ACHN (cell line): ENCODE results near the gene HOOK1.
"Not testable (repeated sequence)": the region's sequence is repeated elsewhere in the genome, so short reads cannot be mapped to it uniquely, and the experiment has no call there.

ENCODE experiments used
- DNase-seq: peaks from one replicate; pipeline ENCODE4 v3.0.0-alpha.2; 2015
- in situ Hi-C: cut with HindIII; loops from 2 replicates; pipeline ENCODE4 v1.10.0; 2017; ENCODE audit warnings: low sequenced_read_pairs, low pct_ligation_motif_present, low pct_unique_long_range_greater_than_20kb

HOOK1 gene

DNA sequence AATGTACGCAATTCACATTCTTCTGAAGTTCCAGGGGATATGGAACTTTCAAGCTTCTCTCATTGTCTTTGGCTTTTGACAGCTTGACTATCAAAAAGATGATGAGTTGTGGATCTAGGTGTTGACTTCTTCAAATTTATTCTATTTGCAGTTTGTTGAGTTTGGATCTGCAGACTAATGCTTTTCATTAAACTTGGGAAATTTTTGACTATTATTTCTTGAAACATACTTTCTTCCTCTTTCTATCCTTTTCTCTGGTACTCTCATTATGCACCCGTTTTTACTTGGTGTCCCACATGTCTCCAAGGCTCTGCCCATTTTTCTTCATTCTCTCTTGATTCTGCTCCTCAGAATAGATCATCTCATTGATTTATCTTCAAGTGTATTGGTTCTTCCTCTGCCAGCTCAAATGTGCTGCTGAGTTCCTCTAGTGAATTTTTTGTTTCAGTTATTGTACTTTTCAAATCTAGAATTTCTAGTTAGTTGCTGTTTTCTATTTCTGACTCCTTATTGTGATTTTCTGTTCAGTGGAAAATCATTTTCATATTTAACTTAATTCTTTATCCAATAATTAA, 62.4 kb downstream of the HOOK1 start:
- DNase-seq = no peak
- in situ Hi-C loops = no loop called here

DNA sequence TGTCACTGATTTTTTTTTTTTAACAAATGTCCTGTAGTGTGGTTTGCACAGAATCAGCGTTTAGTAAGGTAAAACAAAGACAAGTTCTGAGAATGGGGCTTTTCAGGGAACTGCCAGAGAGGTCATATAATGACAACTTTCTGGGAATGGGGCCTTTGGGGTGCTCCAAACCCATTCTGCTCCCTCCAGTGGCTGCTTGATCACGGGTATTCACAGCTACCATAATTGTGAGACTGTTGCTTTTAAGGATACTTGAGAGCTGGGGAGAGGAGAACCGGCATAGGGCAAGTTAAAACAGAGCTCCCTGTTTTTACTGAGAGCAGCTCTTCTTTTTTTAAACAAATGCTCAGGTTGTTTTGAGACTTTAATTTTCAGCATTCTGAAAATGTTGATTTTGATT, 63.6 kb downstream of the HOOK1 start:
- in situ Hi-C loops = no loop called here
- no peak for DNase-seq

DNA sequence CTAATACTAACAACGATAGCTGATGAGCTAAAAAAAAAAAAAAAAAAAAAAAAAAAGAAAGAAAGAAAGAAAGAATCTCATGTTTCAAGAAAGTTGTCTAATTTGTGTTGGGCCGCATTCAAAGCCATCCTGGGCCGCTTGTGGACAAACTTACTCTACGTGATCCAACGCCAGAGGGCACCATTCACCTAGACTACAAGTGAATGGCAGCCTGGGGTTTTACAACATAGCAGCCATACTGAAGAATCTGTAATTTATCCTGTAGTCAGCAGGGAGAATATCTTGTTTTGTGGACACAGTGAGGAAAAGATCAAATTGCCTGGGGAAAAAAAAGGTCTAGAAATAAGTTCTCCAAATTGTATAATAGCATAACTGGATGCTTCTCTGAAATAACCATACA, 64.8 kb downstream of the HOOK1 start:
- in situ Hi-C loops = no loop called here
- peak; percentile 64 for DNase-seq

DNA sequence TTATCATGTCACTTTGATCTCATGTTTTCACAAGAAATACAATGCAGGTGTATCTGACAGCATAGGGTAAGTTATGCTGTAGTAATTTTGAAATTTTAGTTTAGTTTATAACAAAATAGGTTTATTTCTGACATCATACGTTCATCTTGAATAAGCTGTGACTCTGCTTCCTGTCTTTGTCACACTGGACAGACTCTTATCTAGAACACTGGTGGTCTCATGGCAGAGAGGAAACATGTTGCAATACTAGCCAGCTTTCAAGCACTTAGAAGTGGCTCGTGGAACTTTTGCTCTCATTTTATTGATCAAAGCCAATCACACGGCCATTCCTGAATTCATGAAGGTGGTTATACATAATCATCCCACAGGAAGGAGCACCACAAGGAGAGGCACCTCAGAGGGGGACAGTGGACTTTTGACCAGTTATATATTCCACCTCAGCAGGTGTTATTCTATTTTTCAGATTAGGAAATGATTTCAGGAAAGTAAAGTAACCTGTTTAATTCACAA, 65.3 kb downstream of the HOOK1 start:
- in situ Hi-C loops = no loop called here
- DNase-seq = no peak

DNA sequence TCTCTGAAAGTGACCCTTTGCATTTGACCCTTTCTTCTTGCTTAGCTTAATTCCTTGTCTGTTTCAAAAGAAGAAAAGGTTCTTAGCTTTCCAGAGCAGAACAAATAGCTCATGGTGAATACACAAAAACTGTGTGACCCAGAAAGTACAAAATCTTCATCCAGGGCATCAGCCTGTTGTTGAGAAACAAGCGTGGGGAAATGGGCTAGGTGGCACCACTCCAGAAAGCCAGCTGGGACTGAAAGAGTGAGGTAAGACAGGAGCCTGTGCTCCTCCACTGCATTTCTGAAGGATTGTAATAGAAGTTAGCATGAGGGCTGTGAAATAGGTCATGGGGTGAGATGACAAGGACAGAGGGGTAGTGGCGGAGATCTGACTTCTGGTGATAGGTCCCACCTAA, 66.0 kb downstream of the HOOK1 start:
- in situ Hi-C loops = no loop called here

DNA sequence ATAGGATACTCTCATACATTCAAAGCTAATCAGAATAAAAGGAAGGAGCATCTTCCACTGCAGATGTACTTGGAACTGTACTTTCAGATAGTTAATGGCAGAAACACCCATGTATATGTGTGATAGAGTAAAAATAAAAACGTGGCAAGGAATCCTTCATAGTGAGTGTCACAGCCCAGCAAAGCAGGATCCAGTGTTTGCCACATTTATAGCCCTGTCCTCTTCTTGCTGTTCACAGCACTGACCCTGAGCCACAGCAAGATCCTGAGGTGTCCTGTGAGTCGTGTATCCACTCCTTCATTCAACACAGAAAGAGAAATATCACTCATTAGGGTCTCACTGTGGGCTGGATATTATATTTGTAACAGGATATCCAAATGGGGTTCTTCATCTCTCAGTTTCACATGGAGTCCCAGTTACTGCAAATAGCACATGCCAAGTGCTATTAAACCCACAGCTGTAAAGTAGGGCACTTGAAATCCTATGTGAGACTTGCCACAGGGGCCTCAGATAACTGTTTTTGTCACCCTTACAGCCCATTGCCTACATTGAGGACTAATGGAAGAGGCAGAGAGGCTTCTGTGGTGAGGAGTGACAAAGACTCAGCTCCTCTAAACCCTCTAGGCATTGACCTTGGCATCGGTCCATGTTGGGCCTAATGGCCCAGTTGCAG, 70.5 kb downstream of the HOOK1 start:
- DNase-seq = no peak
- in situ Hi-C loops = no loop called here

More for the DNA sequence above, 66.0 kb downstream of the HOOK1 start:
- DNase-seq = no peak

DNA sequence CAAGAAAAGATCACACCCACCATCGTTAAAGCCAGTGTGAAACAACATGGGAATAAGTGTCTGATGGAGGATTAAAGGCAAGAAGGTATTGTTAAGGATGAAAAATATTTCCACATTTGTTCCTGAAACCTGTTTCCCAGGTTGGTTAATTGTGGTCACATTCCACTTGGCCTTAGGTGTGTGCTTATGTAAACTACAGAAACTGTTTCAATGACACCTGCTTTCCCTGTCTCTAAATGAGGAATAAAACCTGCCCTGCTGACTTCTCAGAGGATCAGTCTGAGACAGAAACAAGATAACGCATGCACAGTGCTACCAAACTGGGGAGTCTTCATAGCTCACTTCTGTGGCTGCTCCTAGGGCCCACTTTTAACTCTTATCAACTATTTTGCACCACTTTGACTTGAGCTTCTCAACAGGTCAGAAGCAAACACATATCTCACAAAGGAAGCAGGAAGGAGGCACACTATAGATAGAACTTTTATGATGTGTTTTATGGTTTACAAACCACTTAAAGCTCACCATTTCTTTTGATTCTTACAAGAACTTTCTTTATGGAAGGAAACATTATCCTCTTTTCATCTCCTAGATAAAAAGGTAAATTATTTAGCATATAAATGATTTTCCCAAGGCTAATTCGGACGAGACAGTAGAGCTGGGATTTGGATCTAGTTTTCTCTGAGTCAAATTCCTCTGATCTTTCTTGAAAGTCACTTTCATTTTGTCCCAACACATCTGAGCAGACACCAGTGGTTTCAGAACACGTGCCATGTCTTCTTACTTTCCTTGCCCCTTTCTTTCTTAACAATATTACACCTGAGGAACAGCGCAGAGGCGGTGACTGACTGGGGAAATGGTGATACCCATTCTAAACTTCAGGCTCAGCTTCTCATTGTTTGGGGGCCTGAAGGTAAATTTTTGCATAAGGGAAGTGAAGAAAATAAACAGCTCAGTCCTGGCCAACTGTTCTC, 78.4 kb downstream of the HOOK1 start:
- in situ Hi-C loops = no loop called here
- DNase-seq = no peak

DNA sequence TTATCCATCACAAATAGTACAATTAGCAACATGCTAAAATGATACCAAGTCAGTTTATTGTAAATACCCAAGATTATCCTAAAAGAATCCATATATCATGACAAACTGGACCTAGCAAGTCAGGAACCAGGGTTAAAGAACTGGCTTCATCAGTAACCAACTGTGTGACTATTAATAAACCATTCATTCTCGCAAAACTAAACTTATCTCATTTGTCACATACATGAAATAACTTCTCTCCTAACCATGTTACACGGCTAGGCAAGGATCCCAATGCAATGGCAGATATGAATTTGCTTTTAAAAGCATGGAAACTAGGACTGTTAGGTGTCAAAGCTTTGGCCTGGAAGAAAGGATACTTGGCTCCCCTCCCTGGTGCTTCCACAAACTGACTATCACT, 82.4 kb downstream of the HOOK1 start:
- DNase-seq = no peak
- in situ Hi-C loops = no loop called here

DNA sequence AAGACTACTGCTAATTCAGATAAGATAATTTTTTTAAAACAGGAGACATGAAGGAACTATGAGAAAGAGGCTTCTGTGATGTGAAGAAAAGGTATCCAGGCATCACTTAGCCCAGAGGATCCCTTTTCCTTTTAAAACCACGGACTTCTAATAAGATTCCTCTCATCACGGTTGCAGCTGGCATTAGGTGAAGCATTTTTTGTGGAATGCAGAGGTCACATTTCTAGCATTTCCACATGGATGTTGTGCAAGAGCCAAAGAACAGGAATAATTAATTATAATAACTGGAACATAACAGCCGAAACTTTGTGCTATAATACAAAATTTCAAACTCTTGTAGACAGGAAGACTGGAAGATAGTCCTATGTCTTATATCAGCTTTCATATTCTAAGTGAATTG, 84.2 kb downstream of the HOOK1 start:
- in situ Hi-C loops = no loop called here
- DNase-seq = no peak

DNA sequence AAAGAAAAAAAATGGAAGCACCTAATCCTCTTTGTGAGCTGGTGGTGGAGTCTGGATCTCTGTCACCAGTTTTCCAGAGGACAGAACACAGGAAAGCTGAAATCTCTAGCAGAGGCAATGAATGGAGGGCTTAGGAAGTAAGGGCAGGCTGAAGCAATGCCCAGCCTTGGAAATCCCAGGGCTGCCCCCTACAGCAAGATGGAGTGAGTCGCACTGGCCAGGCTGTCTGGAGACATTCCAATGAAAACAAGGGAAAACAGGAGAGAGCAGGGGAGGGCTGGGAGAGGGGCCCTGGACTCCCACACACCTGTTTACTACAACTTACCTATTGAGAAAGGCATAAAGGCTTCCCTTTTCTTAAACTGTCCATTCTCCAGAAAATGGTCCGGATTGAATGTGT, 85.9 kb downstream of the HOOK1 start:
- in situ Hi-C loops = no loop called here
- peak; percentile 1 for DNase-seq

DNA sequence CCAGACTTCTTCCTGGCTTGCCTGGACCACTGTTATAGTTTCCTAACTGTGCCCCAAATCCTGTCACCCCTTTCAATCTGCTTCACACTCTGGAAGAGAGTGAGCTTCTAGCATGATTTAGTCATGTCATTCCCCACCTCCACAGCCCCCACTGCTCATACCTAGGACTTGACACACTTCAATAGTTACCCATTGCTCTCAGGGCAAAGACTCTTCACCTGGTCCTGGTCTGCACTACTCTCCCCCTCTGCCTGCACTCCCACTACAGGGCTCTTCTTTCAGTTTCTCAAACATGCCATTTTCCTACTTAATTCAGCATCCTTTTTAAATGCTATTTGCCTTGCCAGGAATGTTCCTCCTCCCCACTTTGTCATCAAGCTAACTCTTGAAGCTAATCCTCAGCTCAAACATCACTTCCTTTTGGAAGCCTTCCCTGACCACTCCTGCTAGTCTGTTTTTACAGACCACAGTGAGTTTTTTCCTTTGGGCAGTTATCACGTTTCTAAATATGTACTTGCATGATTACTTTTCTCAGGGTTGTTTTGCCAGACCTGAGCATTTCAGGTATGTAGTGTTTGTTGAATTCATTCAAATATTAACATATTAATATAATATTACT, 87.1 kb downstream of the HOOK1 start:
- no peak for DNase-seq
- in situ Hi-C loops = no loop called here

DNA sequence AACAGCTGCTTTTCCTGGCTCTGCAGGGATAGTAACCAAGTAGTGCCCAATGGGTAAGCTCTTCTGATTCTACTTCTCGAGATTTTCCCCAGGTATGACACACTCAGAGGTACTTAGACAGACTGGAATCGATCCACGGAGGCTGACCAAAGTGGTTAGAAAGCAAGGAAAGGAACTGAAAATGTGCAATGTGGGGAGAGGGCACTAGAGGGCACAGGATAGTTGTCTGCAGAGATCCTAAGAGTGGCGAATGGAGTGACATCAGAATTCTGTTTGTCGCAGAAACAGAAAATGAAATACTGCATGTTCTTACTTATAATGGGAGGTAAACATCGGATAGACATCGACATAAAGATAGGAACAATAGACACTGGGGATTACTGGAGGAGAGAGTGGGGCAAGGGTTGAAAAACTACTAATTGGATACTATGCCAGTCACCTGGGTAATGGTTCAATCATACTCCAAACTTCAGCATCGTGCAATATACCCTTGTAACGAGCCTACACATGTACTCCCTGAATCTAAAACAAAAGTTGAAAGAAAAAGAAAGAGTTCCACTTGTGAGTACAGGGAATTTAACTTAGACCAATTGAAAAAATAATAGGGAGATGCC, 88.5 kb downstream of the HOOK1 start:
- in situ Hi-C loops = no loop called here
- DNase-seq = peak; percentile 43

DNA sequence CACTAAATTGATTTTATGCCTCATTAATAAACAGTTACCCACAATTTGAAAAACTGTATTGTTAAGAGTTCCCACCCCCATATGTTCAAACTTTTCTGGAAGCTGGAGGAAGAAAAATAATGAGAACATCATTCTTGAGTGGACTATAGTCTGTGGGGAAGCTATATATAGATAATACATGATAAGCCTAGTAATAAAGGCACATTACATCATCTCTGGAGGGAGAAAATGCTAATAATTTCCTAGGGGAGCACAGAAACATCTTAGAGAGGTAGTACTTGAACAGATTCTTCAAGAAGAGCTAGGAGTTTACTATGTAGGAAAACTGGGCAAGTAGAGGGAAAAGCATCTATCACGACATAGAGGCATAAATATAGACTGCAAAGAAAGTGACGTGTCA, 92.2 kb downstream of the HOOK1 start:
- DNase-seq = no peak
- in situ Hi-C loops = no loop called here

DNA sequence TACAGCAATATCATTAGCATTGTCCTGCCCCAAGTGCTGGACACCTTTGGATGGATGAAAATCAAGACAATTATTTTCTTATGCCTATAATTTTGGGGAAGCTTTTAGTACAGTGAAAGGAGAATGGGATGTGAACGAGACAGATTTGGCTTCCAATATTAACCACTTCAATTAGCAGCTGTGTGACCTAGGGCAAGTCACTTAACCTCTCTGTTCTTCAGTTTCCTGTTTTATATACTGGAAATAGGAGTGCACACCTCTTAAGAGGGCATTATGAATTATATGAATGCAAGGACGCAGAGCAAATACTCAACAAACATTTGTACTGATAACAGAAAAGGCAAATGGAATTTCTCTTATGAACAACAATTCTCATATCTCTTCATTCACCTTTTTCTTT, 93.3 kb downstream of the HOOK1 start:
- no peak for DNase-seq
- in situ Hi-C loops = no loop called here

DNA sequence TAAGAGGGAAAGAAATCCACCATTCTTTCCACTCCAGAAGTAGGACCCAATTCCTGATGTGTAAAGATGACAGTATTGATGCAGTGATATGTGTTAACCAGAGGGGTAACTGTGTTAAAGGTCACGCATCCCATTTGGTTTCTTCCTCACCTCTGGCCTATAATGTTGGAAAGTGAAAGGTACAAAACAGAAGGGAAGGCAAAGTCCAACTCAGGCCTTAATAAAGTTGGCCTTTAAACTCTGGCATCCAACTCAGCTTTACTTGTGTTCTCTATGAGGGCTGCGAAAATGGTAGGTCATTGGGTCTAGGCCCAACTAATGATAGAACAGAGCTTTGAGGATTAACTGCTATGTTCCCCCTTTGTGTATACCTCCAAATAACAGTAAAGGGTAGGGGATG, 93.9 kb downstream of the HOOK1 start:
- in situ Hi-C loops = no loop called here
- DNase-seq = no peak

DNA sequence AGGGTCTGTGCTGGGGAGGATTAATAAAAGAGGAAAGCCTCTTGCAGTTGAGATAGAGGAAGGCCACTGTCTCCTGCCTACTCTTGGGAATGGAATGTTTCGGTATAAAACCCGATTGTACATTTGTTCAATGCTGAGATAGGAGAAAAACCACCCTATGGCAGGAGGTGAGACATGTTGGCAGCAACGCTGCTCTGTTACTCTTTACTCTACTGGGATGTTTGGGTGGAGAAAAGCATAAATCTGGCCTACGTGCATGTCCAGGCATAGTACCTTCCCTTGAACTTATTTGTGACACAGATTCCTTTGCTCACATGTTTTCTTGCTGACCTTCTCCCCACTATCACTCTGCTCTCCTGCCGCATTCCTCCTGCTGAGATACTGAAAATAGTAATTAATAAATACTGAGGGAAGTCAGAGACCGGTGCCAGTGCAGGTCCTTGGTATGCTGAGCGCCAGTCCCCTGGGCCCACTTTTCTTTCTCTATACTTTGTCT, 100.1 kb downstream of the HOOK1 start:
- in situ Hi-C loops, DNase-seq: not testable (repeated sequence)

DNA sequence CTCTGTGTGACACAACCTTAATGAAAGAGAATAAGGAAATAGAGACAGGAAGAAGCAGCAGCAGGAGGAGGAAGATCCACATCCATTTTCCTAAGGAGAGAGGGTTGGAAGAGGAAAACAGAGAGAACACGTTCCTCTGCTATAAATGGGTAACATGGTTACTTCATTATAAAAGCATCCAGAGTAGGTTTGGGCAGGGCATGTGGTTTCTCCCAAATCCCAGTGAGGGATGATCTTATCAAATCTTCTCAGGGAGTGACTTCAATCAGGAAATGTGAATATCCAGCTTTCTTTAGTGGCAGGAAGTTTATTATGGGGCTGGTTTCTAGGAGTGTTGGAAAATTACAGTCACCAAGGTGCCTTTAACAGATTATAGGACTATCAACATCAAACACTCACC, 100.8 kb downstream of the HOOK1 start:
- in situ Hi-C loops = no loop called here
- no peak for DNase-seq

DNA sequence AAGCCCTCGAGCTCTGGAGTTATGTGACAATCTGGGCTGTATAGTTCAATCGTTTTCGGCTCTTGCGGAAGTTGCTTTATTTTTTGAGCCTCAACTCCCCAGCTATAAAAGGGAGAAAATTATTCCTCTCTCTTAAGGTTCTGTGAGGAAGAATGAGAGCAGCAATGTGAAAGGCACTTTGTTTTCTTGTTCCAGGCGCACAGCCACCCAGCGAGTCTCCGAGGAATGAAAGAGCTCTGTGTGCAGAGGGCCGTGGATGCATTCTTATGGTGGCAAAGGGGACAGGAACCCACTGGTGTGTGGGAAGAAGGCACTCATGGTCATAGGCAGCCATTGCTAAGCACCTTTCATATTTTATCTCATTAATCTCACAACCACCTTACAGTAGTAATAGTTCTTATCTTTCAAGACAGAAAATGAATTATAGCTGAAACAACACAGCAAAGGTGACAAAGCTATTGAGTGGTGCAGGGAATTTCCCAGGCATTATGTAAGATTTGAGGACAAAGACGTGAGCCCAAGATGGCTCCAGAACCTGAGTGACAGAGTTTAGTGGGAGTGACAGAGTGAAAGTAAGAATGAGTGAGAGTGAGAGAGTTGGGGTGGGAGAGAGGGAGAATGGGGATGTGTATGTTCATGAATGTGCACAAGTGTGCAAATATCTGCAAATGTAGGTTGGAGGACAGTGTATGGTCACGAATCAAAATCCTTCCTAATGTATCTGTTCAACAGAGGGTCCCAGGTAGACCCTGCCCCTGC, 102.5 kb downstream of the HOOK1 start:
- no peak for DNase-seq
- in situ Hi-C loops = no loop called here
